CD14-positive monocyte (primary cell): ENCODE results near the gene CLK3. TPM values are rescaled to one million over a fixed set of nuclear protein-coding genes. Genes with fewer than 3 reads are reported as not detected.

Source experiments
- DNase-seq, 3 donors: peaks; one replicate each; pipeline ENCODE4 v3.0.0-alpha.2; 2011 to 2022
- H2AFZ ChIP-seq: 2 replicates; pipeline ENCODE4 v1.6.0; 2012; ENCODE audit warnings: mild to moderate bottlenecking, low read depth, low read length, inconsistent platforms; ENCODE audit not compliant: insufficient read depth, poor library complexity, severe bottlenecking
- H3K27ac ChIP-seq, 2 donors: 1 replicate in 1 of 2; 2 replicates in 1 of 2; pipeline ENCODE4 v1.5.1; 2012 to 2013; ENCODE audit warnings: low read length in 2 of 2, control low read depth in 1 of 2, inconsistent platforms in 1 of 2, low read depth in 1 of 2, mild to moderate bottlenecking in 1 of 2
- H3K27me3 ChIP-seq, 2 donors: one replicate each; pipeline versions ENCODE4 v1.6.0 to v1.6.1; 2011 to 2013; ENCODE audit warnings: low read length in 2 of 2; ENCODE audit not compliant: control insufficient read depth in 2 of 2, insufficient read depth in 2 of 2
- H3K36me3 ChIP-seq, 2 donors: replicated peaks in 1 of 2; 1 replicate in 1 of 2; 2 replicates in 1 of 2; pipeline versions ENCODE4 v1.5.1 to v1.6.1; 2012 to 2013; ENCODE audit warnings: low read length in 2 of 2, control low read depth in 1 of 2, inconsistent platforms in 1 of 2, mild to moderate bottlenecking in 1 of 2; ENCODE audit not compliant: insufficient read depth in 2 of 2, control insufficient read depth in 1 of 2
- H3K4me1 ChIP-seq, 2 donors: 1 replicate in 1 of 2; 2 replicates in 1 of 2; pipeline versions ENCODE4 v1.5.1 to v1.6.1; 2012 to 2013; ENCODE audit warnings: low read length in 2 of 2, control low read depth in 1 of 2, inconsistent platforms in 1 of 2, mild to moderate bottlenecking in 1 of 2, moderate library complexity in 1 of 2; ENCODE audit not compliant: insufficient read depth in 2 of 2, control insufficient read depth in 1 of 2
- H3K4me2 ChIP-seq: replicated peaks from 2 replicates; pipeline ENCODE3; 2012; ENCODE audit warnings: low read length, moderate library complexity, mild to moderate bottlenecking; ENCODE audit not compliant: poor library complexity, severe bottlenecking; ENCODE audit errors: extremely low read depth
- H3K4me3 ChIP-seq, 3 experiments: fragments of 200-600 bp in 1 of 3; sonication (generic) in 1 of 3; replicated peaks in 1 of 3; 1 replicate in 2 of 3; 2 replicates in 1 of 3; pipeline ENCODE4 v1.5.1; 2011 to 2013; ENCODE audit warnings: low read length in 3 of 3, mild to moderate bottlenecking in 3 of 3, control low read depth in 2 of 3, low read depth in 2 of 3, inconsistent platforms in 1 of 3, moderate library complexity in 1 of 3
- H3K79me2 ChIP-seq: 2 replicates; pipeline ENCODE4 v1.6.0; 2012; ENCODE audit warnings: mild to moderate bottlenecking, control low read depth, inconsistent platforms, low read length, moderate library complexity; ENCODE audit not compliant: insufficient read depth
- H3K9ac ChIP-seq: 2 replicates; pipeline ENCODE4 v1.6.0; 2017; ENCODE audit warnings: low read length, mild to moderate bottlenecking; ENCODE audit not compliant: insufficient read depth, poor library complexity, severe bottlenecking
- H3K9me3 ChIP-seq, 2 donors: replicated peaks in 1 of 2; 1 replicate in 1 of 2; 2 replicates in 1 of 2; pipeline versions ENCODE4 v1.5.1 to v1.6.1; 2012 to 2013; ENCODE audit warnings: low read length in 2 of 2, control low read depth in 1 of 2; ENCODE audit not compliant: control insufficient read depth in 1 of 2, insufficient read depth in 1 of 2
- H4K20me1 ChIP-seq: 2 replicates; pipeline ENCODE4 v1.6.0; 2012; ENCODE audit warnings: mild to moderate bottlenecking, low read length, control low read depth, moderate library complexity; ENCODE audit not compliant: insufficient read depth
- H3K27ac Mint-ChIP-seq, 7 donors: one replicate each; pipeline ENCODE4 v1.8.0; 2020; ENCODE audit warnings: mild to moderate bottlenecking in 7 of 7, mixed read lengths in 7 of 7, moderate library complexity in 6 of 7, inconsistent platforms in 2 of 7
- H3K27me3 Mint-ChIP-seq, 3 donors: one replicate each; pipeline ENCODE4 v1.8.0; 2021 to 2022; ENCODE audit warnings: low read depth in 3 of 3, mild to moderate bottlenecking in 3 of 3, mixed read lengths in 3 of 3, moderate library complexity in 3 of 3, inconsistent platforms in 1 of 3
- H3K36me3 Mint-ChIP-seq, 2 donors: one replicate each; pipeline ENCODE4 v1.8.0; 2020; ENCODE audit warnings: mixed read lengths in 2 of 2, inconsistent platforms in 1 of 2, mild to moderate bottlenecking in 1 of 2
- H3K4me1 Mint-ChIP-seq: one replicate; pipeline ENCODE4 v1.8.0; 2020; ENCODE audit warnings: mild to moderate bottlenecking, mixed read lengths
- H3K4me3 Mint-ChIP-seq, 2 donors: one replicate each; pipeline ENCODE4 v1.8.0; 2020; ENCODE audit warnings: mild to moderate bottlenecking in 2 of 2, mixed read lengths in 2 of 2, moderate library complexity in 1 of 2
- H3K9me3 Mint-ChIP-seq, 7 donors: one replicate each; pipeline ENCODE4 v1.8.0; 2020 to 2022; ENCODE audit warnings: mixed read lengths in 7 of 7, mild to moderate bottlenecking in 6 of 7, moderate library complexity in 6 of 7, inconsistent platforms in 2 of 7
- WGBS: methylation state at CpG from one replicate; pipeline ENCODE4 v1.1.5; 2013; ENCODE audit warnings: missing lambda C conversion rate; ENCODE audit not compliant: insufficient coverage; 5-methylcytosine and 5-hydroxymethylcytosine counted together
- intact Hi-C, 2 donors: fragments of 100-400 bp; cut with micrococcal nuclease; formaldehyde crosslinking; loops; one replicate each; pipeline versions ENCODE4 v1.15.0 to v1.15.1; 2023
- polyA plus RNA-seq, 3 donors: library from polyadenylated mRNA; depleted of rRNA in 1 of 3; unstranded in 2 of 3; stranded (reverse) in 1 of 3; fragments of 300-500 nt in 2 of 3; fragments of >200 nt in 1 of 3; fragmentation: Illumina TruSeq in 2 of 3; gene quantifications; 1 replicate in 2 of 3; 2 replicates in 1 of 3; pipeline ENCODE4 v1.2.3, GENCODE V29; 2012 to 2021
- TF ChIP-seq, protein P1 (sequence below): fragments of 200-600 bp; IDR thresholded peaks from one replicate; pipeline ENCODE4 v1.8.0; 2022; ENCODE audit warnings: antibody characterized with exemption, mild to moderate bottlenecking

The CLK3 gene
- polyA plus RNA-seq, 3 donors = 27.6 to 354 (median 33.2) TPM

DNA sequence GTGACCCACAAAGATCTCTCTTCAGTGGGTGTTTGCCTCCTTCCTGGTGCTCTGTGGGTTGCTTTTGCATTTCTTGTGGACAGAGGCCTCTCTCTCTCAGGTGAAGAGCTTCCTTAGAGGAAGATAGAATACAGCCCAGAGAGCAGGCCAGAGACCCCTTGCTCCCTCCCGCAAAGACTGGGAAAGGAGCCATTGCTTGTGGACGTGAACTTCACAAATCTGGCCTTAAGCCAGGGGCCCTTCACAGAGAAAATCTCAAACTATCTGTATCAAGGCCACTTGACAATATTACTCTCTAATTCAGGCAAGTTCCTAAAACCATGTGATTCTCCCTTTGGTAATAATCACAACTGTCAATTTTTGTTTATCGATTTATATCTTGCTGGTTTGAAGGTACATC is 30.4 kb upstream of the CLK3 start:
- Histone ChIP-seq H3K4me2 (no peak overlapping the region), H3K9ac (no peak overlapping the region), H3K4me1 (peaks cover 21% of the 10 kb centered on the region in 2 donors), H3K36me3 (peaks cover 41 to 75% of the 10 kb centered on the region in 2 donors), H3K9me3 (no peaks in the 10 kb centered on the region), H3K79me2 (no peaks in the 10 kb centered on the region), H3K27me3 (no peaks in the 10 kb centered on the region), H3K27ac (no peak overlapping the region), H2AFZ (no peak overlapping the region), H4K20me1 (peaks cover 9% of the 10 kb centered on the region), H3K4me3 (no peak overlapping the region)
- WGBS = 52% methylated on average over 2 of the region's 3 CpGs
- Mint-ChIP-seq H3K4me3 (no peak overlapping the region), H3K9me3 (no peaks in the 10 kb centered on the region), H3K4me1 (peaks cover 21% of the 10 kb centered on the region), H3K27me3 (peaks cover 0 to 2% (median 0%) of the 10 kb centered on the region in 3 donors), H3K27ac (no peak overlapping the region), H3K36me3 (peaks cover 65 to 79% of the 10 kb centered on the region in 2 donors)
- intact Hi-C loops = no loop called here
- no peak for DNase-seq
- TF ChIP-seq, protein P1, sequence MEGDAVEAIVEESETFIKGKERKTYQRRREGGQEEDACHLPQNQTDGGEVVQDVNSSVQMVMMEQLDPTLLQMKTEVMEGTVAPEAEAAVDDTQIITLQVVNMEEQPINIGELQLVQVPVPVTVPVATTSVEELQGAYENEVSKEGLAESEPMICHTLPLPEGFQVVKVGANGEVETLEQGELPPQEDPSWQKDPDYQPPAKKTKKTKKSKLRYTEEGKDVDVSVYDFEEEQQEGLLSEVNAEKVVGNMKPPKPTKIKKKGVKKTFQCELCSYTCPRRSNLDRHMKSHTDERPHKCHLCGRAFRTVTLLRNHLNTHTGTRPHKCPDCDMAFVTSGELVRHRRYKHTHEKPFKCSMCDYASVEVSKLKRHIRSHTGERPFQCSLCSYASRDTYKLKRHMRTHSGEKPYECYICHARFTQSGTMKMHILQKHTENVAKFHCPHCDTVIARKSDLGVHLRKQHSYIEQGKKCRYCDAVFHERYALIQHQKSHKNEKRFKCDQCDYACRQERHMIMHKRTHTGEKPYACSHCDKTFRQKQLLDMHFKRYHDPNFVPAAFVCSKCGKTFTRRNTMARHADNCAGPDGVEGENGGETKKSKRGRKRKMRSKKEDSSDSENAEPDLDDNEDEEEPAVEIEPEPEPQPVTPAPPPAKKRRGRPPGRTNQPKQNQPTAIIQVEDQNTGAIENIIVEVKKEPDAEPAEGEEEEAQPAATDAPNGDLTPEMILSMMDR = no peak

DNA sequence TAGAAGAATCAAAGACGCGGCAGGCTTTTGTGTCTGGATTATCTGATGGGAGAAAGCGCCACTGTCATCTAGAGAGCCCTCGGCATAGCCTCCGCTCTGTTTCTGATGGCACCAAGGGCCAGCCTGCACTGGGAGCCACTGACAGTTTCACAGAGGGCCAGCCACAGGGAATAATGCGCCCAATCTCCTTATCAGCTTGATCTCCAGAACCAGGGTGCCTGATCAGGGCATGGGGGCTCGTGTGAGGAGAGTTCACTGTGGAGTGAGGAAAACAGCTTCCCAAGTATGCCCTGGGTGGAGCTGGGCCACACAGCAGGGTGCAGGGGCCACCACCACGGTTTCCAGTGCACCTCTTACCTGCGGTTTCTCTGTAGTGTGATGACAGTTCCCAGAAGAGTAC is 29.8 kb upstream of the CLK3 start:
- H3K79me2 ChIP-seq = no peaks in the 10 kb centered on the region
- H3K4me1 ChIP-seq = peaks cover 21% of the 10 kb centered on the region in 2 donors
- peak overlapping the region in 1 of 7 donors; percentile 25 for H3K27ac Mint-ChIP-seq
- no peak for DNase-seq
- no peaks in the 10 kb centered on the region for H3K9me3 ChIP-seq
- 97% methylated on average over 6 of the region's 9 CpGs for WGBS
- H3K4me3 Mint-ChIP-seq = no peak overlapping the region
- H4K20me1 ChIP-seq = peaks cover 9% of the 10 kb centered on the region
- H3K27ac ChIP-seq = no peak overlapping the region
- H3K4me1 Mint-ChIP-seq = peaks cover 21% of the 10 kb centered on the region
- peaks cover 43 to 75% of the 10 kb centered on the region in 2 donors for H3K36me3 ChIP-seq
- TF ChIP-seq, protein P1 = no peak
- H3K36me3 Mint-ChIP-seq = peaks cover 65 to 81% of the 10 kb centered on the region in 2 donors
- H3K9me3 Mint-ChIP-seq = no peaks in the 10 kb centered on the region
- H3K27me3 Mint-ChIP-seq = peaks cover 0 to 2% (median 0%) of the 10 kb centered on the region in 3 donors
- intact Hi-C loops = no loop called here
- no peak overlapping the region for H3K4me3 ChIP-seq
- H3K4me2 ChIP-seq = no peak overlapping the region
- H3K9ac ChIP-seq = no peak overlapping the region
- no peaks in the 10 kb centered on the region for H3K27me3 ChIP-seq
- H2AFZ ChIP-seq = no peak overlapping the region
